CMK (cell line): ENCODE measurements around the gene ADGRG7.
"Not testable (repeated sequence)": the region's sequence is repeated elsewhere in the genome, so short reads cannot be mapped to it uniquely, and the experiment has no call there.

Experiments used
- DNase-seq: peaks from one replicate; pipeline ENCODE4 v3.0.0-alpha.2; 2010; ENCODE audit warnings: low read depth

Gene ADGRG7

GRCh38 chr3:100647657-100648056, 38.3 kb downstream of the ADGRG7 start:
- DNase-seq: no peak

- DNase-seq: no peak
These were observed 41.5 kb downstream of the ADGRG7 start for GRCh38 chr3:100650651-100651619.

GRCh38 chr3:100653604-100654294, 44.3 kb downstream of the ADGRG7 start:
- no peak for DNase-seq

GRCh38 chr3:100656945-100657344, 47.5 kb downstream of the ADGRG7 start:
- DNase-seq: no peak

GRCh38 chr3:100661294-100661693, 51.9 kb downstream of the ADGRG7 start:
- not testable (repeated sequence) for DNase-seq

- no peak for DNase-seq
These were observed 52.9 kb downstream of the ADGRG7 start for GRCh38 chr3:100662113-100662823.

GRCh38 chr3:100665230-100665629, 55.8 kb downstream of the ADGRG7 start:
- DNase-seq: no peak

GRCh38 chr3:100666699-100667098, 57.3 kb downstream of the ADGRG7 start:
- not testable (repeated sequence) for DNase-seq

- DNase-seq: not testable (repeated sequence)
These were observed 57.9 kb downstream of the ADGRG7 start for GRCh38 chr3:100667316-100667715.

- DNase-seq: not testable (repeated sequence)
These were observed 61.6 kb downstream of the ADGRG7 start for GRCh38 chr3:100670995-100671394.

GRCh38 chr3:100681496-100681895, 72.1 kb downstream of the ADGRG7 start:
- no peak for DNase-seq

- DNase-seq: no peak
These were observed 72.9 kb downstream of the ADGRG7 start for GRCh38 chr3:100682056-100682853.

GRCh38 chr3:100682854-100683760, 73.7 kb downstream of the ADGRG7 start:
- no peak for DNase-seq

- no peak for DNase-seq
These were observed 83.8 kb downstream of the ADGRG7 start for GRCh38 chr3:100693225-100693624.

- no peak for DNase-seq
These were observed 86.3 kb downstream of the ADGRG7 start for GRCh38 chr3:100695696-100696095.

GRCh38 chr3:100696161-100696560, 86.8 kb downstream of the ADGRG7 start:
- no peak for DNase-seq

GRCh38 chr3:100697172-100697571, 87.8 kb downstream of the ADGRG7 start:
- DNase-seq: no peak

- DNase-seq: no peak
These were observed 88.4 kb downstream of the ADGRG7 start for GRCh38 chr3:100697723-100698285.

- no peak for DNase-seq
These were observed 89.3 kb downstream of the ADGRG7 start for GRCh38 chr3:100698736-100699135.

GRCh38 chr3:100700708-100701107, 91.3 kb downstream of the ADGRG7 start:
- DNase-seq: no peak
